Mononuclear cell (primary cell): ENCODE measurements around the gene UGT1A10. TPM values are rescaled to one million over a fixed set of nuclear protein-coding genes. Genes with fewer than 3 reads are reported as not detected.

Experiments
- H3K27me3 ChIP-seq: 2 replicates; pipeline ENCODE4 v1.6.0; 2011; ENCODE audit warnings: low read length, control low read depth; ENCODE audit not compliant: insufficient read depth
- H3K4me1 ChIP-seq: 2 replicates; pipeline ENCODE4 v1.5.1; 2011; ENCODE audit warnings: mild to moderate bottlenecking, low read length, control low read depth; ENCODE audit not compliant: insufficient read depth
- H3K4me3 ChIP-seq: 2 replicates; pipeline ENCODE4 v1.5.1; 2011; ENCODE audit warnings: mild to moderate bottlenecking, low read length, moderate library complexity
- H3K9me3 ChIP-seq: 2 replicates; pipeline ENCODE4 v1.5.1; 2011; ENCODE audit warnings: low read depth, mild to moderate bottlenecking, control low read depth, low read length
- total RNA-seq: library from RNA; depleted of rRNA; stranded (reverse); fragments of >200 nt; gene quantifications from one replicate; pipeline ENCODE4 v1.2.3, GENCODE V29; 2012

The UGT1A10 gene
- total RNA-seq, 1 donor, result not detected

DNA sequence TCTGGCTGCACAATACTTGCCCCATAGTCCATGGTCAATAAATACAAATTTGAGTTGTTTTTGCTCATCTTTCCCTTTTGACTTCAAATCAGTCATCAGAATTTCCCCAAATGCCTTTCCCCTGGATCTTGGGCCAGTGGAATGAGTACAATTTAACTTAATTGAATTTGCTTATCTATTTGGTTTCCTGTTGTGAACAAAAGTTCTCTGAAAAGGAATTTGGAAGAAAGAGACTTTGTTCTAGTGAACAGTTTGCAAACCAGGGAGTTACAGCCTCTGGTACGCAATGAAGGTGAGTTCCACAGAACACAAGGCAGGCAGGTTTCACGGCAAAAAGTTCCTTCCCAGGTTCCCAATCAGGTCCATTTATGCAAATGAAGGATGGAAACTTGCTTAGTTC, 122.6 kb downstream of the UGT1A10 start:
- H3K27me3 ChIP-seq, result no peaks in the 10 kb centered on the region
- no peaks in the 10 kb centered on the region for H3K9me3 ChIP-seq
- no peaks in the 10 kb centered on the region for H3K4me1 ChIP-seq
- no peak overlapping the region for H3K4me3 ChIP-seq

DNA sequence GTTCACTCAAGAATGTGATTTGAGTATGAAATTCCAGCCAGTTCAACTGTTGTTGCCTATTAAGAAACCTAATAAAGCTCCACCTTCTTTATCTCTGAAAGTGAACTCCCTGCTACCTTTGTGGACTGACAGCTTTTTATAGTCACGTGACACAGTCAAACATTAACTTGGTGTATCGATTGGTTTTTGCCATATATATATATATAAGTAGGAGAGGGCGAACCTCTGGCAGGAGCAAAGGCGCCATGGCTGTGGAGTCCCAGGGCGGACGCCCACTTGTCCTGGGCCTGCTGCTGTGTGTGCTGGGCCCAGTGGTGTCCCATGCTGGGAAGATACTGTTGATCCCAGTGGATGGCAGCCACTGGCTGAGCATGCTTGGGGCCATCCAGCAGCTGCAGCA, 123.8 kb downstream of the UGT1A10 start, which contains the start of gene UGT1A1:
Gene UGT1A1 (plus strand): TSS at position 228 of the 400 bp plus-strand sequence. CDS start 18 bp downstream, at position 246.
- Histone ChIP-seq H3K9me3 (no peaks in the 10 kb centered on the region), H3K4me1 (no peaks in the 10 kb centered on the region), H3K4me3 (no peak within 1 kb of the TSS), H3K27me3 (no peaks in the 10 kb centered on the region)

DNA sequence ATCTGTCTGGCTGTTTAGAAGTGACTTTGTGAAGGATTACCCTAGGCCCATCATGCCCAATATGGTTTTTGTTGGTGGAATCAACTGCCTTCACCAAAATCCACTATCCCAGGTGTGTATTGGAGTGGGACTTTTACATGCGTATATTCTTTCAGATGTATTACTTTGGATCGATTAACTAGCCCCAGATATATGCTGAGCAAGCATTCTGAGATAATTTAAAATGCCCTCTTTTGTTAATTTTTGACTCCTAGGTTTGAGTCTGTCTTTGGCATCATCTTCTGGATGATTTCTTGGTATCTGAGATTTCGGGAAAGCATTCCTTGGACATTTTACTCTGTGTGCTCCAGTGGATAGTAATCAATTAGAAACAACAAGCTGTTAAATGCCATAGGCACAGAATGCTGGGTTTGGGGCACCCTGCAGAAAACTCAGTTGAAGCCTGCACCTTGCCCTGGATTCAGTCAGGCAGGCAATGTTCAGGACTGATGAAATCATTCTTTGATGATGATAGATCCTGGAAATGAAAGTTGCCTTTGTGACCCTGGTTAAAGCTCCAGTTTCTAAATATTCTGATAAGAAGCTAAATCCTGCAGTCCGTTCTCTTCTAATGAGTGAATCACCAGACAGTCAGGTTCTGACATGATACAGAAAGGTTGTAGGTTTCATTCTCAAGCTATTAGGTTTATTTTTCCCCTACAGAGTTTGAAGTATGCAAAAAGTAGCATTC, 125.0 kb downstream of the UGT1A10 start:
- H3K27me3 ChIP-seq, result no peaks in the 10 kb centered on the region

DNA sequence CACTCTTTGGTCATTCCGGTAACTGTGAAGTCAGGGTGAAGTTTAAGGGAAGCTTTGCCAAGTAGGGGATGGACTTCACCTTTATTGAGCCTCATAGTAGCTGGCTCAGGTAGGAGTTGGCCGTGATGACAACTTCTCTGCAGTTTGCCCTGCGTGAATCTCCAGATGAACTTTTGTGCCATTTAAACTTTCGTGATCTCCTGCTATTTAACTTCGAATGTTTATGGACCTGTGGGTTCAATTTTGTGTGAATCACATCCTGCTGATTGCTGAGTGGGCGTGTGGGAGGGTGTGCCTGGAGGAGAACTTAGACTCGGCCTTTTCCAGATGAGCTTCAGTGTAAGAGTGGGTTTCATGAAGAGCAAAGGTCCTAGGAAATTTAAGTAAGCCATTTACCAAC, 128.0 kb downstream of the UGT1A10 start:
- Histone ChIP-seq H3K4me3 (no peak overlapping the region), H3K27me3 (peaks cover 2% of the 10 kb centered on the region), H3K9me3 (no peaks in the 10 kb centered on the region), H3K4me1 (no peaks in the 10 kb centered on the region)

More for the DNA sequence above, 125.0 kb downstream of the UGT1A10 start:
- H3K9me3 ChIP-seq, result no peaks in the 10 kb centered on the region
- no peak overlapping the region for H3K4me3 ChIP-seq
- no peaks in the 10 kb centered on the region for H3K4me1 ChIP-seq

DNA sequence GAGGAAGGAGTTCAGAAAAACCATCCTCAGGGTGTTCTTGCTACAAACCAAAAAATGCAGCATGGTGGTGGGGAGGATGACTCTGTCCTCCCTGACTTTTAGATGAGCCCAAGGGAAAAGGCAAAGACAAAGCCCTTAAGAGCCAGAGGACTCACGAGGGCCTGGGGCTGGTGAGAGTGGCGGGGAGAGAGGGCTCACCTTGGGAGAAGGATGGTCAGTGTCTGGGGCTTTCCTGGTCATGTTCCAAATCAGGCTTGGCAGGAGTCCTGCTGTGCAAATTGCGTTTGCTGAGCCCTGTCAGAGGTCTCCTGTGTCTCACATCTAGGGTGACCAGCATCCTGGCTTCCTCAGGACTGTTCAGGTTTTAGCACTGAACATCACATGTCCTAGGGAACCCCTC, 128.5 kb downstream of the UGT1A10 start:
- Histone ChIP-seq H3K27me3 (peaks cover 2% of the 10 kb centered on the region), H3K9me3 (no peaks in the 10 kb centered on the region), H3K4me3 (no peak overlapping the region), H3K4me1 (no peaks in the 10 kb centered on the region)

DNA sequence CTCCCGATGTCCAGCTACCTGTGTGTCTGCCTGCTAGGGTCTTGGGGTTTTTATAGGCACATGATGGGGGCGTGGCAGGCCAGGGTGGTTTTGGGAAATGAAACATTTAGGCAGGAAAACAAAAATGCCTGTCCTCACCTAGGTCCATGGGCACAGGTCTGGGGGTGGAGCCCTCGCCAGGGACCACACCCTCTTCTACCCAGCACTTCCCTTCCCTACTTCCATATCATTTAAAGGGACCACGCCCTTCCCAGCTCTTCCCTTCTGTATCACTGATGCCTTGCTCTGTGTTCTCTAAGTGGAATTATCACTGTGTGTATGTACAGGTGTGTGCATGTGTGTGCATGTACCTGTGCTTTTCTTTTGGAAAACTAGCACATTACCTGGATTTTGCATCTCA, 130.2 kb downstream of the UGT1A10 start:
- Histone ChIP-seq H3K4me1 (no peaks in the 10 kb centered on the region), H3K27me3 (peaks cover 2% of the 10 kb centered on the region), H3K9me3 (no peaks in the 10 kb centered on the region), H3K4me3 (no peak overlapping the region)

DNA sequence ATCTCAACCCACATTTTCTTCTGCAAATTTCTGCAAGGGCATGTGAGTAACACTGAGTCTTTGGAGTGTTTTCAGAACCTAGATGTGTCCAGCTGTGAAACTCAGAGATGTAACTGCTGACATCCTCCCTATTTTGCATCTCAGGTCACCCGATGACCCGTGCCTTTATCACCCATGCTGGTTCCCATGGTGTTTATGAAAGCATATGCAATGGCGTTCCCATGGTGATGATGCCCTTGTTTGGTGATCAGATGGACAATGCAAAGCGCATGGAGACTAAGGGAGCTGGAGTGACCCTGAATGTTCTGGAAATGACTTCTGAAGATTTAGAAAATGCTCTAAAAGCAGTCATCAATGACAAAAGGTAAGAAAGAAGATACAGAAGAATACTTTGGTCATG, 131.8 kb downstream of the UGT1A10 start:
- H3K27me3 ChIP-seq, result peaks cover 2% of the 10 kb centered on the region
- no peaks in the 10 kb centered on the region for H3K4me1 ChIP-seq
- H3K4me3 ChIP-seq, result no peak overlapping the region
- H3K9me3 ChIP-seq, result no peaks in the 10 kb centered on the region

DNA sequence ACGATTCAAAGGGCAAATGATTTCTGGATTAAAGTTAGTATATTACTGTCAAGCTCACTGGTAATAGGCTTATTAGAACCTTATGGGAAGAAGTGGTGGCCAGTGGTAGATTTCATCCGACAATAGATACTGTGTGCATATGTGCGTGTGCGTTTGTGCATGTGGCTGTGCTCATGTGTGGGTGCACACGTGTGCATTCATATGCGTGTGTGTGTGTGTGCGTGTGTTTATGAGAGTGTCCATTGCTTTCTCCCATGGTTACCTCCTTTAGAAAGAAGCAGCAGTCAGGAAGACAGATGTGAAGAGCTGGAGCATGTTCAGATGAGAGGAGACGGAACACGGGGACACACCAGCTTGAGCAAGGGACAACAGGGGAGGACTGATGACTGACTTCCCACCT, 133.0 kb downstream of the UGT1A10 start:
- Histone ChIP-seq H3K4me3 (no peak overlapping the region), H3K27me3 (peaks cover 2% of the 10 kb centered on the region), H3K4me1 (no peaks in the 10 kb centered on the region), H3K9me3 (no peaks in the 10 kb centered on the region)

DNA sequence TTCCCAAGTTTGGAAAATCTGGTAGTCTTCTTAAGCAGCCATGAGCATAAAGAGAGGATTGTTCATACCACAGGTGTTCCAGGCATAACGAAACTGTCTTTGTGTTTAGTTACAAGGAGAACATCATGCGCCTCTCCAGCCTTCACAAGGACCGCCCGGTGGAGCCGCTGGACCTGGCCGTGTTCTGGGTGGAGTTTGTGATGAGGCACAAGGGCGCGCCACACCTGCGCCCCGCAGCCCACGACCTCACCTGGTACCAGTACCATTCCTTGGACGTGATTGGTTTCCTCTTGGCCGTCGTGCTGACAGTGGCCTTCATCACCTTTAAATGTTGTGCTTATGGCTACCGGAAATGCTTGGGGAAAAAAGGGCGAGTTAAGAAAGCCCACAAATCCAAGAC, 135.9 kb downstream of the UGT1A10 start:
- H3K4me1 ChIP-seq, result no peaks in the 10 kb centered on the region
- no peak overlapping the region for H3K4me3 ChIP-seq
- H3K9me3 ChIP-seq, result no peaks in the 10 kb centered on the region
- peaks cover 2% of the 10 kb centered on the region for H3K27me3 ChIP-seq

DNA sequence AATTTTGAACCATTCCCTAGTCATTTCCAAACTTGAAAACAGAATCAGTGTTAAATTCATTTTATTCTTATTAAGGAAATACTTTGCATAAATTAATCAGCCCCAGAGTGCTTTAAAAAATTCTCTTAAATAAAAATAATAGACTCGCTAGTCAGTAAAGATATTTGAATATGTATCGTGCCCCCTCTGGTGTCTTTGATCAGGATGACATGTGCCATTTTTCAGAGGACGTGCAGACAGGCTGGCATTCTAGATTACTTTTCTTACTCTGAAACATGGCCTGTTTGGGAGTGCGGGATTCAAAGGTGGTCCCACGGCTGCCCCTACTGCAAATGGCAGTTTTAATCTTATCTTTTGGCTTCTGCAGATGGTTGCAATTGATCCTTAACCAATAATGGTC, 136.3 kb downstream of the UGT1A10 start:
- Histone ChIP-seq H3K9me3 (no peaks in the 10 kb centered on the region), H3K4me1 (no peaks in the 10 kb centered on the region), H3K27me3 (peaks cover 2% of the 10 kb centered on the region), H3K4me3 (no peak overlapping the region)

DNA sequence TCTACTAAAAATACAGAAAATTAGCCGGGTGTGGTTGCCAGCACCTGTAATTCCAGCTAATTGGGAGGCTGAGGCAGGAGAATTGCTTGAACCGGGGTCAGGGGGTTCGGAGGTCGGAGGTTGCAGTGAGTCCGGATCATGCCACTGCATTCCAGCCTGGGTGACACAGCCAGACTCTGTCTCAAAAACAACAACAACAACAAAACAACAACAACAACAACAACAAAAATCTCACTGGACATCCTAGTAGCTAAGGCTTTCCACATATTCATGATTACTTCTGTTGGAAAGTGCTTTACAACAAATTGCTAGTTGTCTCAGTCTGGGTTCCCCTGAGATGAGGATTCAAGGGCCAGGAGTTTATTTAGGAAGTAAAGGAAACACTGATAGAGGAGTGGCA, 137.6 kb downstream of the UGT1A10 start:
- Histone ChIP-seq H3K27me3 (no peaks in the 10 kb centered on the region), H3K4me3 (no peak overlapping the region), H3K4me1 (no peaks in the 10 kb centered on the region), H3K9me3 (no peaks in the 10 kb centered on the region)

DNA sequence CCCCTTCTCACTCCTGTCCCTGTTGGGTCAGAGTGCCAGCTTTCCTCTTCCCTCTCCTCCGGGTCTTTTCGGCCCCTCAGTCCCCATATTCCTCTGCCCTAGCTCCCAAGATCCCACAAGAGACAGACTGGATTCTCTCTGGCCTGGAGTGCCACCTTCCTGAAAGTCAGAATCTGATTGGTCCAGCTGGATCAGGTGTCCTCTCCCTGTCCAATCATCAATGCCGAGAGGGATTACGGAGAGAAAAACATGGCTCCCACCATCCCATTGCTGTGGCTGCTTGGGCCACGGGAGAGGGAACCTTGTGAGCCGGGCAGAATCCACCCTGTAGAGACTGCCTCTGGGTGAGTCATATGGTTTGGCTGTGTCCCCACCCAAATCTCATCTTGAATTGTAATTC, 139.2 kb downstream of the UGT1A10 start:
- no peaks in the 10 kb centered on the region for H3K27me3 ChIP-seq
- H3K9me3 ChIP-seq, result no peaks in the 10 kb centered on the region
- H3K4me3 ChIP-seq, result no peak overlapping the region
- no peaks in the 10 kb centered on the region for H3K4me1 ChIP-seq

DNA sequence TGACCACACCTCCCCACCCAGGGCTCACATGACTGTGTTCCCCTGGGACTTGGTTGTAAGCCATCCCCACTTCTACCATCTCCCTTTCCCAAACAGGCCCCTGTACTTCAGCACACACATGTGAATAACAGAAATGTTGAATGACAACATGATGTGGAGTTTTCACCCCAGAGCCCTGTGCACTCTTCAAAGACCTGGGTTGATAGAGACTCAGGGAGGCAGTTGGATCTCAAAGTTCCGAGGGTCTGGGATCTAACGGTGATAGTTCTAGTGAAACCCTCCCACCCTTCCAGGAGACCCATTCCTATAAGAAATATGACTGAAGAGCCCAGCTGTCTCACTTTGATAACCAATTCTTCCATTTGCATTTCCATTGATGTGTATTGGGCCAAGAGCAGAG, 141.8 kb downstream of the UGT1A10 start, which contains the start of gene MROH2A:
Gene MROH2A (plus strand): TSS at position 301 of the 400 bp plus-strand sequence. CDS start 1,029 bp downstream, outside the sequence.
- no peaks in the 10 kb centered on the region for H3K27me3 ChIP-seq

DNA sequence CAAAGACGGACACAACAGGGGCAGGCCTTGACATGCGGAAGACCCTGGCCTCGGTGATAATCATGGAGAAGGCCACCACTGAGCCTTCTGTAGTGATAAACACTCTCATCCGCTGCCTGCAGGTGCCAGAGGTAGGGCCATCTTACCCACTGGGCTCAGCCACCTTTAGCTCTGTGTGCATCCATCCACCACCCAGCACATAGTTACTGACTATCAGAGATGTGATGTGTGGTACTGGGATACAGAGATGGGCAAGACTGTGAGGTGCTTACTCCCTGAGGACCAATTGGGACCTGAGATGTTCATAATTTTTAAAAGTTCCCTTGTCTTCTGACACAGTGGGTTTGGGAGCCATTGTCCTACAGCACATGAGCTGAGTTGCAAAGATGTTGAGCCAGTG, 143.5 kb downstream of the UGT1A10 start:
- Histone ChIP-seq H3K9me3 (no peaks in the 10 kb centered on the region), H3K27me3 (no peaks in the 10 kb centered on the region), H3K4me1 (no peaks in the 10 kb centered on the region), H3K4me3 (no peak overlapping the region)

More for the DNA sequence above, 141.8 kb downstream of the UGT1A10 start, which contains the start of gene MROH2A:
- no peaks in the 10 kb centered on the region for H3K9me3 ChIP-seq
- no peaks in the 10 kb centered on the region for H3K4me1 ChIP-seq
- H3K4me3 ChIP-seq, result no peak within 1 kb of the TSS

DNA sequence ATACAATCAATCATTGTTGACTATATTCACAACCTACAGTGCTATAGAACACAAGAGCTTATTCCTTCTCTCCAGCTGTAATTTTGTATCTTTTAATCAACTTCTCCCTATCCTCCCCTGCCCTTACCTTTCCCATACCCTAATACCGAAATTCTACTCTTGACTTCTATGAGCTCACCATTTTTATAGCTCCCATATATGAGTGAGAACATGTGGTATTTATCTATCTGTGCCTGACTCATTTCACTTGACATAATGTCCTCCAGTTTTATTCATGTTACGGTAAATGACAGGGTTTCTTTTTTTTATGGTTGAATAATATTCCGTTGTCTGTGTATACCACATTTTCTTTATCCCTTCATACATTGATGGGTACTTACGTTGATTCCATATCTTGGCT, 144.5 kb downstream of the UGT1A10 start:
- no peaks in the 10 kb centered on the region for H3K9me3 ChIP-seq
- H3K4me1 ChIP-seq, result no peaks in the 10 kb centered on the region
- no peak overlapping the region for H3K4me3 ChIP-seq
- H3K27me3 ChIP-seq, result no peaks in the 10 kb centered on the region

DNA sequence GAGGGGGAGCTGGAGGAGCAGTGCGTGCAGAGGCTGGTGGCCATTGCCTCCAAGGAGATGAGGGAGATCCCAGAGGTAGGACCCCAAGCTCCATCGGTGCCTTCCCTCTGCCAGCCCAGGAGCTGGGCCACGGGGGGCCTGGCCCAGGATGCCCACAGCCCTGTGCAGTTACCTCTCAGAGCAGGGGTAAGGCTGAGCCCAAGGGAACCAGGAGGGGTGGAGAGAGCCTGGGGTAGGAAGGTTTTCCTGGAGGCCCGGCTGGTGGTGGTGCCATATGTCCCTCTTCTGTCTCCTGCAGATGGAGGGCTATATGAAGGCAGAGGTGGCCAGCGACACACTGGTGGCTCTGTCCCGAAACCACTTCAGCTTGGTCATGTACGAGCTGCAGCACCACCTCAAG, 153.3 kb downstream of the UGT1A10 start:
- Histone ChIP-seq H3K4me1 (no peaks in the 10 kb centered on the region), H3K27me3 (no peaks in the 10 kb centered on the region), H3K9me3 (no peaks in the 10 kb centered on the region), H3K4me3 (no peak overlapping the region)
